Activated CD8-positive, alpha-beta memory T cell treated with anti-CD3 and anti-CD28 coated beads, Interleukin-2, amount 50 U/mL, for 48 hours (primary cell): ENCODE measurements around the gene ENPP3.

Experiments used
- DNase-seq: peaks from one replicate; pipeline ENCODE4 v3.0.0-alpha.2; 2020

ENPP3 gene

GRCh38 chr6:131642987-131643611, 6.0 kb downstream of the ENPP3 start:
- DNase-seq = no peak

GRCh38 chr6:131643855-131644460, 6.9 kb downstream of the ENPP3 start:
- no peak for DNase-seq

GRCh38 chr6:131644921-131645320, 7.8 kb downstream of the ENPP3 start:
- DNase-seq = no peak

- no peak for DNase-seq
These were observed 8.7 kb downstream of the ENPP3 start for GRCh38 chr6:131645846-131646245.

DNA sequence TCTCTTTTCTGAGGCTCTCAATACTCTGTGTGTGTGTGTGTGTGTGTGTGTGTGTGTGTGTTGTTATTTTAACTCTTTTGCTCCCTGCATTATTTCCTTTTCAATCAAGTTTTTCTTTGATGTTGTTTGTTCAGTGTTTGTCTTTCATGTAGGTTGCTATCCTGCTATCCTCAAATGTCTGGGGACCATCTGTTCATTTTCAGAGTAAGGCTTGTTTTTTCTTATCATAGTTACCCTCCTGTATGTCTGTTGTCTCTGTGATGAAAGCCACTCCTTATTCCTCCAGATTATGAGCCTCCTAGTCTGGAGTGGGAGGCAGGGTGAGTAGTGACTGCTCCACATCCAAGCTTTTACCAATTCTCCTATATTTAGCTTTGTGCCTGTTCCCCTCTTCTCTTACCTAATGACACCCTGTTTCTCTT, 9.2 kb downstream of the ENPP3 start:
- DNase-seq = no peak

DNA sequence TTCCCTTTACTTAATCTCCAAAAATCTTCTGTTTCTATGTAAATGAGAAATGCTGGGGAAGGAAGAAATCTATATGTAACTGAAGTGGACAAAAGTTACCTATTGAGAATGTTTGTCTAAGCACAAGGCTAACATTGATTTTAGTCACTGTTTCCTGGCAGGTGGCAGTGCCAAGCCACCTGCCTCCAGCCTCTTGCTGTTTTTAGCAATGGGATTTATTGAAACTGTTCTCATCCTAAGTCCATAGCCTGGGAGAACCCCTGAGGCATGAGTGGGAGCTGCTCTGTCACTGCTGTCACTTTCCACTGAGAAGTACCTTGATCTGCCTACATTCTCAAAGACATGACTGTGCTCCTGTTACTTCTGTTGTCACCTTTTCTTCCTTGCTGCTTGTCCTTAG, 14.7 kb downstream of the ENPP3 start:
- no peak for DNase-seq

- no peak for DNase-seq
These were observed 15.4 kb downstream of the ENPP3 start for GRCh38 chr6:131652472-131652871.

- no peak for DNase-seq
These were observed 17.2 kb downstream of the ENPP3 start for GRCh38 chr6:131654326-131654725.

GRCh38 chr6:131655387-131655786, 18.3 kb downstream of the ENPP3 start:
- no peak for DNase-seq

DNA sequence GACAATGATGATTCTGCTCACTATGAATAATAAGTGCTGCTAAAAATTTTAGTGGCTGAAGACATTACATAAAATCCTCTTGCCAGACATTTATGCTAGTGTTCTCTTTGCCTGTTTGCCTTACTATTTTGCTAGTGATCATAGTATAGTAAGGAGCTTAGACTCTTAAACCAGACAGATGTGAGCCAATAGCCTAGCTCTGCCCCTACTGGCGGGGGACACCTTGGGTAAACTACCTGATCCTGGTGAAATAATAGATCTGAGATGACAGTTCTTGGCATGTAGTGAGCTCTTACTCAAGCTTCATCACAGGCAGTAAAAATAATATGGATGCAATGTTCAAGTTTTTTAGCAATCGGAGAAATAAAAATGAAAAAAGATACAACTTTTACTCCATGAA, 18.8 kb downstream of the ENPP3 start:
- DNase-seq = no peak

- DNase-seq = no peak
These were observed 19.6 kb downstream of the ENPP3 start for GRCh38 chr6:131656667-131657066.

DNA sequence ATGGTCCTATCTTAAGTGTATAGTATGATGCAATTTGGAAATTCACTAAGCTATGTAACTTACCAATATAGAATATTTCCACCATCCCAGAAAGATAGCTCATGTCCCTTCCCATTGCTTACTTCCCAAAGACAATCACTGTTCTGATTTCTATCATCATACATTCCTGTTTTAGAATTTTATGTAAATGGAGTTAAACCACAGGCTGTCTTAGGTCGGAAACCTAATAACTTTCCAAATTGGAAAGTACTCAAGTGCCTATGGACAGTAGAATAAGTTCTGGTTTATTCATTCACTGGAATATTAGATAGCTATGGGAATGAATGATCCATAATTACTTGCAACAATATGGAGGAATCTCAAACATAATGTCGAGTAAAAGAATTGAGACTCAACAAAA, 20.1 kb downstream of the ENPP3 start:
- DNase-seq = no peak

GRCh38 chr6:131657630-131658111, 20.6 kb downstream of the ENPP3 start:
- DNase-seq = no peak

GRCh38 chr6:131658287-131658686, 21.2 kb downstream of the ENPP3 start:
- DNase-seq = no peak

DNA sequence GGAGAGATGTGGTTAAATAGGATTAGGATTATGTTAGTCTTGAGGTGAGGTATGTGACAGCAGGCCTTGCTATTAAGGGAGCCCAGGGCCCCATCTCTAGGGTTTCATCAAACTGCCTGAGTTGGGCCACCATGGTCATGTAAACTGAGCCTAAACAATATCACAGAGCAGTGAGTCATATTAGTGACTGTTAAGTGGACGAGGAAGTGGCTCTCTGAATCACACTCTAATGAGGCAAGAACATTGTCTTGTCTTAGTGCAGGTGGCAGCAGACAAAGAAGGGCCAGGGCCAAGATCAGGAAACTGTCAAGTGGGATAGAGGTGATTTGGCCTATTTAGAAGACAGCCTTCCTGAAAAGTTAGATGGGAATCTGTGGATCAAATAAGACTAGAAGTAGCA, 23.1 kb downstream of the ENPP3 start:
- no peak for DNase-seq

GRCh38 chr6:131663578-131664165, 26.6 kb downstream of the ENPP3 start:
- DNase-seq = no peak

- no peak for DNase-seq
These were observed 32.8 kb downstream of the ENPP3 start for GRCh38 chr6:131669891-131670290.

GRCh38 chr6:131673184-131673583, 36.1 kb downstream of the ENPP3 start:
- DNase-seq = no peak

DNA sequence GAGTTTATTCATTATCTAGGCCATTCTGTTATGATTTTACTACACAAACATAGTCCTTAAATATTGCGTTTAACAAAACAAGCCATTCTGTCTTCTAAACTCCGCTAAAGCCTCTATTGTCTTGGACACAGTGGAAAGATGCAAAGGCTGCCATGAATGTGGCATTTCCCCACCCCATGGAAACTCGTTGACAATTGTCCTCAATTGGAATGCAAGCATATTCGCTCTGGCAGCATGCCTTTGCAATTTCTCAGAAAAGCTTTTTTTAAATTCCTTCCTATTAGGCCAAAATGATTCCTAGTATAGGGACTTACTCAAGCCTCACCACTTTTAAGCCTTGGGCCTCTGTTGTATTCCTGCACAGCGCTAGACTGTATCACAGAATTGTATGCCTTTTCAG, 41.3 kb downstream of the ENPP3 start:
- DNase-seq = no peak

- no peak for DNase-seq
These were observed 43.8 kb downstream of the ENPP3 start for GRCh38 chr6:131680868-131681267.

- no peak for DNase-seq
These were observed 44.5 kb downstream of the ENPP3 start for GRCh38 chr6:131681585-131681984.

DNA sequence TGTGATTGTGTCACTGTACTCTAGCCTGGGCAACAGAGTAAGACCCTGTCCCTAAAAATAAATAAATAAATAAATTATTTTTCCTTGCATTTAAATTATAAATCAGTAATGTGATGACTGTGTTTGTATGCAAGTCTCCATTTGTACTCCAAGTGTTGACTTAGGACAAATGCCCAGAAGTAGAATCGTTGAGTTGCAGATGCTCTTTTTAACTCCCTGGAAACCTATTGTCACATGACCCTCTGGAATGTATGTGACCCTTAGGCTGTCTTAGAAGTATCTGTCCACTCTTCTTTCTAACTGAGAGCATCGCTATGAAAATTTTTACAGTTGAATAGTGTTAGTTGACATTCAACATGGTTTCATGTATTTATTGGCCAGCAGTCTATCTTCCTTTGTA, 45.3 kb downstream of the ENPP3 start:
- no peak for DNase-seq

DNA sequence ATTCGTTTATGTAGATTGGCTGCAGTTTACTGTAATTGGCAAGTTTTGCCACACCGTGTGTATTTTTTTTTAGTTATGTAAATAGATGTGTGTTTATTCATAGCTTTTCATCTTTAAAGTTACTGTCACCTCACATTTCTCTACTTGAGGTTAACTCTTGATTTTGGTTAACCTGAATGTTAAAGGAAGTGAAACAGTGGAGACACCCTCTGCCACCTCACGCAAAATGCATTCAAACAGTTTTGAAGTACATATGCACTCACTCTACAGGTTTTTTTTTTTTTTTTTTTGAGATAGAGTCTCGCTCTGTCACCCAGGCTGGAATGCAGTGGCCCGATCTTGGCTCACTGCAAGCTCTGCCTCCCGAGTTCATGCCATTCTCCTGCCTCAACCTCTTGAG, 46.4 kb downstream of the ENPP3 start:
- DNase-seq = no peak

- no peak for DNase-seq
These were observed 48.2 kb downstream of the ENPP3 start for GRCh38 chr6:131685266-131685780.
